ENCODE results near the gene FTO.

FTO gene

GRCh38 chr16:54099627-54100026 lies 395.7 kb downstream of the FTO start:
- no peak for DNase-seq

GRCh38 chr16:54102888-54103866 lies 399.2 kb downstream of the FTO start:
- DNase-seq = no peak

- DNase-seq = no peak
Observed at GRCh38 chr16:54106057-54106456, 402.1 kb downstream of the FTO start.

- no peak for DNase-seq
Observed at GRCh38 chr16:54107583-54108202, 403.7 kb downstream of the FTO start.

- DNase-seq = no peak
Observed at GRCh38 chr16:54110016-54110981, 406.3 kb downstream of the FTO start.

GRCh38 chr16:54112451-54113206 lies 408.7 kb downstream of the FTO start:
- no peak for DNase-seq

GRCh38 chr16:54115558-54115957 lies 411.6 kb downstream of the FTO start:
- no peak for DNase-seq

GRCh38 chr16:54116124-54116655 lies 412.2 kb downstream of the FTO start:
- DNase-seq = no peak

- no peak for DNase-seq
Observed at GRCh38 chr16:54118846-54119245, 414.9 kb downstream of the FTO start.

- DNase-seq = no peak
Observed at GRCh38 chr16:54120846-54121480, 417.0 kb downstream of the FTO start.

GRCh38 chr16:54121539-54122295 lies 417.8 kb downstream of the FTO start:
- DNase-seq = no peak

- no peak for DNase-seq
Observed at GRCh38 chr16:54123766-54124165, 419.8 kb downstream of the FTO start.

GRCh38 chr16:54125751-54126655 lies 422.0 kb downstream of the FTO start:
- no peak for DNase-seq

GRCh38 chr16:54126907-54127306 lies 423.0 kb downstream of the FTO start:
- no peak for DNase-seq

GRCh38 chr16:54128629-54129234 lies 424.8 kb downstream of the FTO start:
- DNase-seq = no peak

- no peak for DNase-seq
Observed at GRCh38 chr16:54129810-54130209, 425.9 kb downstream of the FTO start.

GRCh38 chr16:54135361-54136275 lies 431.7 kb downstream of the FTO start:
- DNase-seq = no peak

- no peak for DNase-seq
Observed at GRCh38 chr16:54136276-54136625, 432.3 kb downstream of the FTO start.
